ENCODE measurements around the gene ABO. TPM values are rescaled to one million over a fixed set of nuclear protein-coding genes. Genes with fewer than 3 reads are reported as not detected.
"Not testable (repeated sequence)": the region's sequence is repeated elsewhere in the genome, so short reads cannot be mapped to it uniquely, and the experiment has no call there.

ABO gene
- total RNA-seq, 2 experiments from 2014 or later: 0.27 to 0.56 TPM

GRCh38 chr9:133282464-133283238, 7.7 kb upstream of the ABO start:
- Mint-ChIP-seq H3K27ac (no peak overlapping the region), H3K4me1 (no peaks in the 10 kb centered on the region), H3K9me3 (peaks cover 5% of the 10 kb centered on the region), H3K27me3 (peaks cover 8% of the 10 kb centered on the region), H3K4me3 (no peak overlapping the region), H3K36me3 (ENCODE audit: low read depth) (no peaks in the 10 kb centered on the region)
- no peak for DNase-seq
- CTCF ChIA-PET: interaction anchor here (1.0 kb wide), 1 partner anchor 44 kb away, joined by 3 read pairs; no protein-coding TSS in a partner anchor
- POLR2A ChIA-PET: no interaction called here

- ChIA-PET CTCF (no interaction called here), POLR2A (no interaction called here)
- Mint-ChIP-seq H3K9me3 (peaks cover 5% of the 10 kb centered on the region), H3K27ac (no peak overlapping the region), H3K27me3 (peaks cover 22% of the 10 kb centered on the region), H3K36me3 (ENCODE audit: low read depth) (no peaks in the 10 kb centered on the region), H3K4me1 (no peaks in the 10 kb centered on the region), H3K4me3 (no peak overlapping the region)
- no peak for DNase-seq
These were observed 5.4 kb upstream of the ABO start for GRCh38 chr9:133280392-133280791.

DNA sequence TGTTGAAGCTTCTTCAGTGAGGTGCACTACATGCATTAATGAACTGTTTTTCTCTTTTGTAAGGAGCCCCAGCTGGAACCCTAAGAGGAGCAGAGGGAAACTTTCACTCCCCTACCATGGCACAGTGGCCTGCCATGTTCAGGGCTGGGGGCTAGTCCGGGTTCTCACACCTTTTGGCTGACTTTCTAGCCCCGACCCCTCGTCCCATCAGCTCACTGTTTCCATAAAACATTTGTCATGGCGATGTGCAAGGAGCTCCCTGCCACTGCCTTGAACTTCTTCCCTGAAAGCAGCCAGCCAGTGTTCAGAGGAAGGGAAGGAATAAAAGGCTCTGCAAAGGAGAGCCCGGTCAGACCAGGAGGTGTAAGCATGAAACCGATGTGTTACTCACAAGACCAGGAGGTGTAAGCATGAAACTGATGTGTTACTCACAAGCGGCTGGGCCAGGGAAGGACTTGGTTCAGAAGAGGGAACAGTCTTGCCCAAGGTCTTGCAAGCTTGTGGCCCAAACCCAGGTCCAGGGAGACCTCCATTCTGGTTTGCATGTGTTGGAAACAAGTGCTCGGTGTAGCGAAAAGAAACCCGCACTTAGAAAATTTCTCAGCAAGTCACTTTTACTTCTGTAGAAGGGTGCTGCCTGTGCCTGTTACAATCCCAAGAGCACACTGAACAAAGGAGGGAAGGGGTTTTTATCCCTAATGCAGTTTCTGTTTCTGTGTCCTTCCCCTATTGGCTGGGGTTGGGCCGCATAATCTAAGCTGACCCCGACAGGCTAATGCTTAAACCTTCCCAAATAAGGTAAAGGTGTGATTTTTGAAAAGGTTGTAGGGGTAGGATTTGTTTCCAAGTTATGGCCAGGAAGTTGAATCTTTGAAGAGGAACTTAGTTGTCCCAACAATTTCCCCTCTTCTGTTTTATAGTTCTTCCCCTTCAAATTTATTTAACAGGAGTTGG, 3.4 kb upstream of the ABO start:
- ChIA-PET CTCF (no interaction called here), POLR2A (no interaction called here)
- Mint-ChIP-seq H3K9me3 (peaks cover 5% of the 10 kb centered on the region), H3K4me3 (no peak overlapping the region), H3K36me3 (ENCODE audit: low read depth) (no peaks in the 10 kb centered on the region), H3K4me1 (no peaks in the 10 kb centered on the region), H3K27me3 (peaks cover 32% of the 10 kb centered on the region), H3K27ac (no peak overlapping the region)
- no peak for DNase-seq

DNA sequence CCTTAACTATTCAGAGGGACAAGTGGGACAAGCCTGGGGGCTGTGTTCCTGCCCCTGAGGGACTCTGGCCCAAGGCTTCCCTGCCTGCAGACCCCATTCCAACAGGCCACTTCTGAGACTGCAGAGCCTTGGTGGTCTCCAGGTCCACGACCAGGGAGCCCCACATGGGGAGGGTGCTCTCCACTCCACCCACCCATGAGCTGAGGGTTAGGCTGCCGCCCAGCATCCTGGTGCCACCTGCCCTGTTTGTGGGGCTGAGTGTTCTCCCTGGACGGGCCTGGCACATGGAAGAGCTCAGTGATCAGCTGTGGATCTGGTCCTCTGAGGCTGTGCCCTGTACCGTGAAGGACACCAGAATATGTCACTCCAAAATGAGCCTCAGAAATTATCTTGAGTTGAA, 2.5 kb upstream of the ABO start:
- ChIA-PET CTCF (no interaction called here), POLR2A (no interaction called here)
- H3K4me1 Mint-ChIP-seq: no peaks in the 10 kb centered on the region
- no peak for DNase-seq
- H3K27me3 Mint-ChIP-seq: peaks cover 40% of the 10 kb centered on the region
- H3K36me3 Mint-ChIP-seq (ENCODE audit: low read depth): no peaks in the 10 kb centered on the region
- H3K27ac Mint-ChIP-seq: no peak overlapping the region
- peaks cover 5% of the 10 kb centered on the region for H3K9me3 Mint-ChIP-seq
- no peak overlapping the region for H3K4me3 Mint-ChIP-seq

GRCh38 chr9:133276923-133277322, 1.9 kb upstream of the ABO start:
- Mint-ChIP-seq H3K9me3 (peaks cover 5% of the 10 kb centered on the region), H3K27me3 (peaks cover 44% of the 10 kb centered on the region), H3K4me1 (no peaks in the 10 kb centered on the region), H3K36me3 (ENCODE audit: low read depth) (no peaks in the 10 kb centered on the region), H3K27ac (no peak overlapping the region), H3K4me3 (no peak overlapping the region)
- POLR2A ChIA-PET: no interaction called here
- DNase-seq: no peak
- CTCF ChIA-PET: no interaction called here

DNA sequence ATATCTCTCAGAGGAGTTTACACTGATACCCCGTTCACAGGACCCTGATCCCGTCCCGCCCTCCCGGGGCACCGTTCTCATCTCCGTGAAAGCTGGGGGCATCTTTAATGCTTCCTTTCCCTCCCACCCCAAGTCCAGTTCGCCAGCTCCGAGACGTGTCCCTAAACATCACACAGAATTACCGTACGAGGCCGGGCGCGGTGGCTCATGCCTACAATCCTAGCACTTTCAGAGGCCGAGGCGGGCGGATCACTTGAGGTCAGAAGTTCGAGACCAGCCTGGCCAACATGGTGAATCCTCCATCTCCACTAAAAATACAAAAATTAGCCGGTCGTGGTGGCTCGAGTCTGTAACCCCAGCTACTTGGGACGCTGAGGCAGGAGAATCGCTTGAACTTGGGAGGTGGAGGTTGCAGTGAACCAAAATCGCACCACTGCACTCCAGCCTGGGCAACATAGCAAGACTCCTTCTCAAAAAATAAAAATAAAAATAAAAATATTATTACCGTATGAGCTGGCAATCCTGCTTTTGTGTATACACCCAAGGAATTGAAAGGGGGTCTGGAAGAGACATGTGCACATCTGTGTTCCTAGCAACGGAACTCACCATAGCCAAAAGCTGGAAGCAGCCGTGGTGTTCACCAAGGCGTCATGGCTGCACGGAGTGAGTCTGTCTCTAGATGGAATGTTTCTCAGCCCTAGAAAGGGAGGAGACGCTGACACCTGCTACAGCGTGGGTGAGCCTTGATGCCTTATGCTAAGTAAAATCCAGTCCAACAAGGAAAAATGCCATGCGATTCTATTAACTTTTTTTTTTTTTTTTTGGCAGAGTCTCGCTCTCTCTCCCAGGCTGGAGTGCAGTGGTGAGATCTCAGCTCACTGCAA, 1.2 kb upstream of the ABO start:
- H3K27me3 Mint-ChIP-seq: peaks cover 51% of the 10 kb centered on the region
- H3K36me3 Mint-ChIP-seq (ENCODE audit: low read depth): no peaks in the 10 kb centered on the region
- POLR2A ChIA-PET: no interaction called here
- no peak for DNase-seq
- CTCF ChIA-PET: interaction anchor here (0.7 kb wide), 1 partner anchor 843 kb away, joined by 3 read pairs; no protein-coding TSS in a partner anchor
- no peaks in the 10 kb centered on the region for H3K4me1 Mint-ChIP-seq
- H3K9me3 Mint-ChIP-seq: peaks cover 5% of the 10 kb centered on the region
- no peak overlapping the region for H3K27ac Mint-ChIP-seq
- H3K4me3 Mint-ChIP-seq: no peak overlapping the region

DNA sequence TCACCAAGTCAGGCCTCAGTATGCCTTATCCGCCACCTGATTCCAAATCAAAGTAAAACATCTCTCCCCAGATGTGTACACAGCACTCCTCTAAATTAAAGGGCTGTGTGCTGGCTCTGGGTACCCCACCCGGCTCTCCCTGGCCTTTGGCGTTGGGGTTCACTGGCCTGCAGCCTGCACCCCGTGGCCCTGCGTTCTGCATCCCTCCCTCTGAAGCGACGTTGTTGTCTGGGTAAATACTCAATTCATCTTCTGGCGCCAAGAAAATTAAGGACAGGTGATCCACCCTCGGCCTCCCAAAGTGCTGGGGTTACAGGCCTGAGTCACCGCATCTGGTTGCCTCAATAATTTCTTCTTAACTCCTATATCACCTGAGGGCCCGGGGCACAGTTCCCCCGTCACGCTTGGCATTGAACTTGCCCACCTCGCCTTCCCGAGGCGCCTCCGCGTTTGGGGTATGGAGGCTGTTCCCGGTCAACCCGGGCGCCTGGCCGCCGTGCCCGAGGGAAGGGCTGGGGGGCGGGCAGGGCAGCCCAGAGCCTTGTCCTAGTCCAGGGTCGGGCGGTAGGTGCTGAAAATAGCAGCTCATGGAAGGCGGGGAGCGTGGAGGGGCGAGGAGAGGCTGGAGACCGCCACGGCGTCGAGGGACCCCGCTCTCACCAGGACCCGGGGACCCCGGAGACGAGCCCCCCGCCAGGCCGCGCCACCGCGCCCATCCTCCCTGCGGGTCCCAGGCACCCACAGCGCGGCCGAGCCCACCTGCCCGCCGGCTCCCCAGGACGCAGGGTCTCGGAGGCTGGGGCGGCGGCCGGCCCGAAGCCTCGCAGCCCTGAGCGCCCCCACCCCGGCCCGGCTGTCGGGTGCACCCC, 531 bp downstream of the ABO start:
- peaks cover 5% of the 10 kb centered on the region for H3K9me3 Mint-ChIP-seq
- H3K27ac Mint-ChIP-seq: no peak overlapping the region
- ChIA-PET POLR2A (no interaction called here), CTCF (no interaction called here)
- DNase-seq: no peak
- no peak overlapping the region for H3K4me3 Mint-ChIP-seq
- H3K36me3 Mint-ChIP-seq (ENCODE audit: low read depth): no peaks in the 10 kb centered on the region
- no peaks in the 10 kb centered on the region for H3K4me1 Mint-ChIP-seq
- peaks cover 59% of the 10 kb centered on the region for H3K27me3 Mint-ChIP-seq

DNA sequence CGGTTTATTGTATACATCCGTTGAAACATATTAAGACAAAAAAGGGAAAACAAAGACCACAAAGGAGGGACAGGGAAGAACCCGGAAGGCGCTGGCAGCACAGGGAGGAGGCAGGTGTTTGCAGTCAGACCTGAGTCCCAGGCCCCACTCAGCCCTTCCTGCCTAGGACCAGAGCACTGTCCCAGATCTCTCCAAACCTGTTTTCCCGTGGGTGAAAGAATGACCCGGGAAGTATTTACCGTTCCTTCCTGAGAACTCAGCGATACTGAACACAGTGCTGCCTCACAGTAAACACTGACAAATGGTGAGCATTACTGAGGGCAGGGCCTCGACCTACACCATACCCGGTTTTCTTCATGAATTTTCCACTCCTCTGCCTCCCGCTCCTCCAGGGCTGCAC, 1.2 kb downstream of the ABO start:
- H3K27me3 Mint-ChIP-seq: peaks cover 59% of the 10 kb centered on the region
- H3K4me1 Mint-ChIP-seq: no peaks in the 10 kb centered on the region
- H3K36me3 Mint-ChIP-seq (ENCODE audit: low read depth): no peaks in the 10 kb centered on the region
- ChIA-PET CTCF (no interaction called here), POLR2A (no interaction called here)
- DNase-seq: no peak
- no peak overlapping the region for H3K27ac Mint-ChIP-seq
- H3K9me3 Mint-ChIP-seq: peaks cover 5% of the 10 kb centered on the region
- H3K4me3 Mint-ChIP-seq: no peak overlapping the region

DNA sequence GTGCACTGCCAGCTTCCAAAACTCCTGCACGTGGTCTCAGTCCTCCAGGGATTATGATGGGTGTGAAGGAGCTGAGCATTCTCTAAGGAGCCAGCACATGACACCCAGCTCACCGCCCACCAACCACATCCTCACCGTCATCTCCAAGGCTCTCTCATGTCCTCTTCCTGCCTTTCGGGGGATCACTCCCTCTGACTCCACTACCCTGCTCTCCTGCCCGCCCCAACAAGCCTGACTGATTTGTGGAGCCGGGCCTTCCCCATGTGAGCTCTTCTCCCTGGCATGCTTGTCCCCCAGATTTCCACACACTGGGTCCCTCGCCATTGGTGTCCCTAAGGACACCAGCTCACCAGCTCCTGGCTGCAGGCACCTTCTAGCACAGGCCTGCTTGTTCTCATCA, 1.9 kb downstream of the ABO start:
- H3K27me3 Mint-ChIP-seq: peaks cover 60% of the 10 kb centered on the region
- no peak overlapping the region for H3K27ac Mint-ChIP-seq
- H3K36me3 Mint-ChIP-seq (ENCODE audit: low read depth): no peaks in the 10 kb centered on the region
- H3K4me3 Mint-ChIP-seq: no peak overlapping the region
- DNase-seq: no peak
- ChIA-PET CTCF (interaction anchor here (0.6 kb wide), 1 partner anchor 433 kb away, joined by 4 read pairs; no protein-coding TSS in a partner anchor), POLR2A (no interaction called here)
- H3K9me3 Mint-ChIP-seq: peaks cover 3% of the 10 kb centered on the region
- no peaks in the 10 kb centered on the region for H3K4me1 Mint-ChIP-seq

DNA sequence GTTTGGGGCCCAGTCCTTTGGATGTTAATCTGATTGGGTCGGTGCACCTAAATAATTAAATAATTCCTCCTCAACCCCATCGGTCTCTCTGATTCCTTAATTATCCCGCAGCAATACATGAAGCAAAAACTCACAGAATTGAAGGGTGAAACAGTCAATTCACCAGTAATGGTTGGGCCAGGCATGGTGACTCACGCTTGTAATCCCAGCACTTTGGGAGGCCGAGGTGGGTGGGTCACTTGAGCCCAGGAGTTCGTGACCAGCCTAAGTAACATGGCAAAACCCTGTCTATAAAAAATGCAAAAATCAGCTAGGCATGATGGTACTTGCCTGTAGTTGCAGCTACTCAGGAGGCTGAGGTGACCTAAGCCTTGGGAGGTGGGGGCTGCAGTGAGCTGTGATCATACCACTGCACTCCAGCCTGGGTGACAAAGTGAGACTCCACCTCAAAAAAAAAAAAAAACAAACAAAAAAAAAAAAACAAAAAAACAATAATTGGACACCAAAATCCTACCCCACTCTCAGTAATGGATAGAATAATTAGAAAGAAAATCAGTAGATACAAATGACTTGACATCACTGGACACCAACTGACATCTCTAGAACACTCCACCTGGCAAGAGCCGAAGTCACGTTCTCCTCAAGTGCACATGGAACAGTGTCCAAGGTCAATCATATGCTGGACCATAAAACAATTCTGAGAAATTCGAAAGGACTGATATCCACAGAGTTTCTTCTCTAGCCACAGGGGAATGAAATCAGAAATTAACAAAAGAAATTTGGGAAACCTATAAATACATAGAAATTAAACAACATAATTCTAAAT, 5.3 kb downstream of the ABO start:
- Mint-ChIP-seq H3K27ac (no peak overlapping the region), H3K9me3 (no peaks in the 10 kb centered on the region), H3K27me3 (peaks cover 51% of the 10 kb centered on the region), H3K4me3 (no peak overlapping the region), H3K36me3 (ENCODE audit: low read depth) (no peaks in the 10 kb centered on the region), H3K4me1 (no peaks in the 10 kb centered on the region)
- ChIA-PET POLR2A (no interaction called here), CTCF (no interaction called here)
- no peak for DNase-seq

- CTCF ChIA-PET; H3K27ac Mint-ChIP-seq; DNase-seq; H3K36me3 Mint-ChIP-seq (ENCODE audit: low read depth); H3K4me3 Mint-ChIP-seq; H3K4me1 Mint-ChIP-seq; H3K9me3 Mint-ChIP-seq; POLR2A ChIA-PET: not testable (repeated sequence)
- H3K27me3 Mint-ChIP-seq: peaks cover 48% of the 10 kb centered on the region
These were observed 5.9 kb downstream of the ABO start for GRCh38 chr9:133269136-133269535.

Data from activated CD4-positive, alpha-beta T cell treated with anti-CD3 and anti-CD28 coated beads, Interleukin-2, amount 10 ng/mL, durations not matched to agents 7 days and 5 days (primary cell).